ENCODE measurements around the gene BICC1. TPM values are rescaled to one million over a fixed set of nuclear protein-coding genes. Genes with fewer than 3 reads are reported as not detected.
A peak's percentile ranks its signal among the peaks of the same experiment; 100 is the strongest.

The BICC1 gene
- total RNA-seq, 4 donors from 2014 or later: 9.3 to 20.8 (median 12.5) TPM

GRCh38 chr10:58704671-58705141 is 192.0 kb downstream of the BICC1 start:
- H3K27ac ChIP-seq: no peak overlapping the region
- WGBS, 2 donors: 36 to 38% methylated on average over 5 of the region's 5 CpGs

DNA sequence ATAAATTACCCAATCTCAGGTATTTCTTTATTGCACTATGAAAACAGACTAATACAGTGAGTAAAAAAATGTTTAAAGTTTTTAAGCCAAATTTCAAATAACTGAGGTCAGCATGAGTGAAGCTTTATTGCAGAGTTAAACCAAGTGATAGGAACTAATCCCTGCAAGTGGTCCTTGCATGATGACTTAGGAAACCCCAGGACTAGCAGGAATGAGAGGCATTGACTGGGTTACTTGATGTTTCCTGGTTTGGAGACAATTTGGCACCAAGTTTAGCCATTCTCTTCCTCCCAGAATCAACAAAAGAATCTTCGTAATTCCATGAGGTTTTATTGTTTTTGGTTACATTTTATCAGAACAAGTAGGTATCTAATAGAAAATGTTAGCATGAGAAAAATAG is 194.2 kb downstream of the BICC1 start:
- 79 to 91% methylated on average over 1 of the region's 1 CpG for WGBS, 2 donors
- intact Hi-C loops (cut with DNase I): no loop called here
- H3K4me1 ChIP-seq: no peaks in the 10 kb centered on the region
- H3K36me3 ChIP-seq: no peaks in the 10 kb centered on the region
- TF ChIP-seq POLR2A (IDR thresholded peaks at IDR 0.05): no peak
- TF ChIP-seq, protein P1, sequence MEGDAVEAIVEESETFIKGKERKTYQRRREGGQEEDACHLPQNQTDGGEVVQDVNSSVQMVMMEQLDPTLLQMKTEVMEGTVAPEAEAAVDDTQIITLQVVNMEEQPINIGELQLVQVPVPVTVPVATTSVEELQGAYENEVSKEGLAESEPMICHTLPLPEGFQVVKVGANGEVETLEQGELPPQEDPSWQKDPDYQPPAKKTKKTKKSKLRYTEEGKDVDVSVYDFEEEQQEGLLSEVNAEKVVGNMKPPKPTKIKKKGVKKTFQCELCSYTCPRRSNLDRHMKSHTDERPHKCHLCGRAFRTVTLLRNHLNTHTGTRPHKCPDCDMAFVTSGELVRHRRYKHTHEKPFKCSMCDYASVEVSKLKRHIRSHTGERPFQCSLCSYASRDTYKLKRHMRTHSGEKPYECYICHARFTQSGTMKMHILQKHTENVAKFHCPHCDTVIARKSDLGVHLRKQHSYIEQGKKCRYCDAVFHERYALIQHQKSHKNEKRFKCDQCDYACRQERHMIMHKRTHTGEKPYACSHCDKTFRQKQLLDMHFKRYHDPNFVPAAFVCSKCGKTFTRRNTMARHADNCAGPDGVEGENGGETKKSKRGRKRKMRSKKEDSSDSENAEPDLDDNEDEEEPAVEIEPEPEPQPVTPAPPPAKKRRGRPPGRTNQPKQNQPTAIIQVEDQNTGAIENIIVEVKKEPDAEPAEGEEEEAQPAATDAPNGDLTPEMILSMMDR (IDR thresholded peaks at IDR 0.05): no peak
- H3K4me3 ChIP-seq (replicated peaks in 1 of 3): no peak overlapping the region
- no peak for DNase-seq
- no peaks in the 10 kb centered on the region for H3K27me3 ChIP-seq
- H3K9me3 ChIP-seq: no peaks in the 10 kb centered on the region
- no peak overlapping the region for H3K27ac ChIP-seq

More at GRCh38 chr10:58704671-58705141, 192.0 kb downstream of the BICC1 start:
- peak in 1 of 2 donors; percentile 3 for DNase-seq
- H3K4me1 ChIP-seq: no peaks in the 10 kb centered on the region
- no peaks in the 10 kb centered on the region for H3K36me3 ChIP-seq
- H3K27me3 ChIP-seq: no peaks in the 10 kb centered on the region
- no peaks in the 10 kb centered on the region for H3K9me3 ChIP-seq
- H3K4me3 ChIP-seq (replicated peaks in 1 of 3): no peak overlapping the region
- intact Hi-C loops (cut with DNase I): no loop called here
- TF ChIP-seq, protein P1 (IDR thresholded peaks at IDR 0.05): no peak
- no peak for TF ChIP-seq POLR2A (IDR thresholded peaks at IDR 0.05)

- Histone ChIP-seq H3K4me3 (replicated peaks in 1 of 3) (no peak overlapping the region), H3K4me1 (no peaks in the 10 kb centered on the region), H3K9me3 (no peaks in the 10 kb centered on the region), H3K27me3 (no peaks in the 10 kb centered on the region), H3K36me3 (no peaks in the 10 kb centered on the region), H3K27ac (no peak overlapping the region)
- DNase-seq: no peak
- TF ChIP-seq, protein P1 (IDR thresholded peaks at IDR 0.05): no peak
- no peak for TF ChIP-seq POLR2A (IDR thresholded peaks at IDR 0.05)
- 87 to 90% methylated on average over 3 of the region's 3 CpGs for WGBS, 2 donors
- intact Hi-C loops (cut with DNase I): no loop called here
Observed at GRCh38 chr10:58712141-58712540, 199.5 kb downstream of the BICC1 start.

DNA sequence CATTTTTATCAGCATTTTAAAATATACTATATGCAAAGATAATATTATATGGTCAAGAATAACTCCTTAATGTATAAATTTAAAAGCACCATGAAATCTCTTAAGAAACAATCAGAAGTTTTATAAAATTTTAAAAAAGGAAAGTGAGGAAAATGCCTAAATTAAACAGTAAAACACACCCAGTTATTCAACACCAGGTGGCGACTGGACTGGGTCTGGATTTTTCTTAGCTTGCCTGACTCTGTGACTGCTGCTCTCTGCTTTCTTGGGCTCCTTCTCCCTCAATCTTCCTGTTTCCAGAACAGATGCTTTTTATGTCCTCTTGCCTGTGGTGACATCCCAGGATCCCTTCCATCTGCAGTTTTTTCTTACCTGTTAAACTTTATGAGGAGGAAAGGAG is 200.3 kb downstream of the BICC1 start:
- intact Hi-C loops (cut with DNase I): no loop called here
- no peak overlapping the region for H3K27ac ChIP-seq
- WGBS, 2 donors: 76 to 83% methylated on average over 1 of the region's 1 CpG
- no peaks in the 10 kb centered on the region for H3K36me3 ChIP-seq
- H3K27me3 ChIP-seq: no peaks in the 10 kb centered on the region
- no peak overlapping the region for H3K4me3 ChIP-seq (replicated peaks in 1 of 3)
- H3K4me1 ChIP-seq: no peaks in the 10 kb centered on the region
- TF ChIP-seq, protein P1 (IDR thresholded peaks at IDR 0.05): no peak
- TF ChIP-seq POLR2A (IDR thresholded peaks at IDR 0.05): no peak
- H3K9me3 ChIP-seq: no peaks in the 10 kb centered on the region
- DNase-seq: no peak

GRCh38 chr10:58714409-58714808 is 201.7 kb downstream of the BICC1 start:
- H3K27ac ChIP-seq: no peak overlapping the region
- intact Hi-C loops (cut with DNase I): no loop called here
- 77 to 80% methylated on average over 2 of the region's 2 CpGs for WGBS, 2 donors

More at GRCh38 chr10:58714409-58714808, 201.7 kb downstream of the BICC1 start:
- TF ChIP-seq, protein P1 (IDR thresholded peaks at IDR 0.05): no peak
- no peak for TF ChIP-seq POLR2A (IDR thresholded peaks at IDR 0.05)
- no peak overlapping the region for H3K4me3 ChIP-seq (replicated peaks in 1 of 3)
- no peaks in the 10 kb centered on the region for H3K36me3 ChIP-seq
- DNase-seq: no peak
- H3K9me3 ChIP-seq: no peaks in the 10 kb centered on the region
- no peaks in the 10 kb centered on the region for H3K4me1 ChIP-seq
- no peaks in the 10 kb centered on the region for H3K27me3 ChIP-seq

Data from thyroid gland (tissue), 4 donors.